SK-N-MC (cell line): Measurements from ENCODE around the gene MAPK9.

ENCODE experiments used
- DNase-seq: peaks from one replicate; pipeline ENCODE4 v3.0.0-alpha.2; 2011; ENCODE audit warnings: low read depth, low spot score
- H3K27ac ChIP-seq: fragments of 200-600 bp; sonication (generic); 2 replicates; pipeline ENCODE4 v1.5.1; 2016; ENCODE audit warnings: mixed run types
- H3K36me3 ChIP-seq: fragments of 200-600 bp; sonication (generic); 2 replicates; pipeline ENCODE4 v1.6.1; 2017; ENCODE audit warnings: antibody characterized with exemption, low read length, mixed read lengths; ENCODE audit not compliant: insufficient read depth
- H3K4me3 ChIP-seq: fragments of 200-600 bp; sonication (generic); 2 replicates; pipeline ENCODE4 v1.5.1; 2016
- H3K9ac ChIP-seq: fragments of 200-600 bp; sonication (generic); 2 replicates; pipeline ENCODE4 v1.8.0; 2017; ENCODE audit warnings: mixed run types, mixed read lengths; ENCODE audit not compliant: insufficient read length
- H3K9me3 ChIP-seq: fragments of 200-600 bp; sonication (generic); 2 replicates; pipeline ENCODE4 v1.6.1; 2017; ENCODE audit warnings: low read depth, mild to moderate bottlenecking, antibody characterized with exemption, low read length, moderate library complexity, mixed read lengths
- EZH2 ChIP-seq: fragments of 200-600 bp; sonication (generic); IDR thresholded peaks from one replicate; pipeline ENCODE4 v1.6.1; 2017; ENCODE audit warnings: antibody characterized with exemption
- FOXP2 ChIP-seq: optimal IDR thresholded peaks from 2 replicates; pipeline ENCODE3; 2011; ENCODE audit warnings: mild to moderate bottlenecking, moderate library complexity; ENCODE audit not compliant: insufficient read depth; ENCODE audit errors: extremely low read length, control extremely low read depth
- POLR2AphosphoS5 ChIP-seq: IDR thresholded peaks from 2 replicates; pipeline ENCODE4 v1.6.1; 2012; ENCODE audit warnings: mild to moderate bottlenecking, low read depth, low read length, borderline replicate concordance

Gene MAPK9

DNA sequence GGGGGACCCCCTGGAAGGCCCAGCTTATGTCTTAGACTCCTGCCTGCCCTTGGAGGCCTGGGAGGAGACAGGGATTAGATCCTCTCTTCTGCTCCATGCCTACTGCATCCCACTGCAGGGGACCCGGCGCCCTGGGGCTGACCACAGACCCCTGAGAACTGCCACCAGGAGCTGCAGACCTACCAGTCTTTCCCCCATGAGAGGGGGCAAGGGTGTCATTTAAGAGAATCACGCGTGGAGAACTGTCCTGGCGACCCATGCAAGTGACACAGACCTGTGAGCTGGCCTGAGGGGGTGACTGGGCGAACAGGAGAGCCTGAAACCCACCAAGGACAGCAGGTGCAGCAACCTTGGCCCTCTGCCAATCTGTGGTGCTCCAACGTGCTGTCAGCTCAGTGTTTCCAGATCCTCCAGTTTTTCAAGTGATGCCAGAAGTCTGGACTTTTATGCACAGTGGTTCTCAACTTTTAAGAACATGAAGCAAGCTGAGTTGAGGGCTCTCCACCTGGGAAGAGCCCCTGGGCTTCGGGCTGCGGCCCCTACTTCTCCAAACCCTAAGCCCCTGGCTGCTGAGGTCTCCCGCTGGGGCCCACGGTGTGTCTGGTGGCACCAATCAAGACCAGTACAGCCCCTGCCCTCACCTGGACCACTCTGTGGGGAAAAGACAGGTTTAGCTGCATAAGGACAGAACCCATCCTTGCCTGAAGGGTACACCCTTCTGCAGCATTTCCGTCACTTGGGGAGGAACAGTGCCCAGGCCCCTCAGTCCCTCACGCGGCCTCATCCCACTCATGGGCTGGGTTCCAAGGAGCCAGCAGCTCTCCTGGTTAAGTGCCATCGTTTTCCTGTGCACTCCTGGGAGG lies 43.1 kb upstream of the MAPK9 start:
- DNase-seq, result no peak
- Histone ChIP-seq H3K4me3 (no peak overlapping the region), H3K9ac (no peak overlapping the region), H3K36me3 (no peaks in the 10 kb centered on the region), H3K9me3 (no peaks in the 10 kb centered on the region), H3K27ac (no peak overlapping the region)
- no peak for TF ChIP-seq EZH2
- no peak for TF ChIP-seq FOXP2
- no peak for TF ChIP-seq POLR2AphosphoS5

DNA sequence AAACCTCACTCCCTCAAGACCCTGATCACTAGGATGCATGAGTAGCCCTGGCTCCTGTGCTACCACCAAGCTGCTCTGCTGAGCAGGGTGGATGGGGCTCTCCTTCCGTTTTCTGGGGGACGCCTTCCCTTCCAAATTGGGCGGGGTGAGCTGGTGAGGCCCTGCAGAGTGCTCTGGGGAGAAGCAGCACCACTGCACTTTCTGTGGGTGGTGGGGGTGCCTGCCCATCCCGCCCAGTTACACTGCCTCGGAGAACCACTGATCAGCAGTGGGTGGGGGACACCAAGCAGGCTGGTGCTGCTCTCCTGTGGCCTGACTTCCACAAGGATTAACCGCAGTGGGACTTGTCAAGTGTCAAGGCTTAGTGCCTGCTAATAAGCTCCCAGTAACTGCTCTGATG lies 42.3 kb upstream of the MAPK9 start:
- no peak for TF ChIP-seq FOXP2
- no peak for TF ChIP-seq EZH2
- TF ChIP-seq POLR2AphosphoS5, result no peak
- Histone ChIP-seq H3K9me3 (no peaks in the 10 kb centered on the region), H3K27ac (no peak overlapping the region), H3K4me3 (no peak overlapping the region), H3K9ac (no peak overlapping the region), H3K36me3 (no peaks in the 10 kb centered on the region)
- no peak for DNase-seq

DNA sequence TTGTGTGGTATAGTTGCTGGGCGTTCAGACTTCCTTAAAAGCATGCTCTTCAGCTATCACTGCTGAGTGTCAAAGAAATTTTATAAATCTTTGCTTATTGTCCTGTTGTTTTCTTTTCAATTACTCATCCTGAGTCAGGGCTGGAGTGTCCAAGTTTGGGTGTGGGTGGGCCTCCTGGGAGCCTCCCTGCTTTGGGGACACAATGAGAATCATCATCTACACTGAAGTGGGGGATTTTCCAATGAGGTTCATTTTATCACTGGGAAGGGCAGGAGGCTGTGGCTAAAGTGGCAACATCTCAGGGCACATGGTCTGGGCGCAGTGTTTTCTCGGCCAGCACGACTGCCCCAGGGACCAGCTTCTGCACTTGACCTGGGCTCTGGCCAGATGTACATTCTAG lies 41.8 kb upstream of the MAPK9 start:
- H3K4me3 ChIP-seq, result no peak overlapping the region
- TF ChIP-seq POLR2AphosphoS5 (no peak), FOXP2 (no peak), EZH2 (no peak)
- DNase-seq, result no peak
- no peak overlapping the region for H3K27ac ChIP-seq
- H3K9me3 ChIP-seq, result no peaks in the 10 kb centered on the region
- H3K36me3 ChIP-seq, result no peaks in the 10 kb centered on the region
- H3K9ac ChIP-seq, result no peak overlapping the region

DNA sequence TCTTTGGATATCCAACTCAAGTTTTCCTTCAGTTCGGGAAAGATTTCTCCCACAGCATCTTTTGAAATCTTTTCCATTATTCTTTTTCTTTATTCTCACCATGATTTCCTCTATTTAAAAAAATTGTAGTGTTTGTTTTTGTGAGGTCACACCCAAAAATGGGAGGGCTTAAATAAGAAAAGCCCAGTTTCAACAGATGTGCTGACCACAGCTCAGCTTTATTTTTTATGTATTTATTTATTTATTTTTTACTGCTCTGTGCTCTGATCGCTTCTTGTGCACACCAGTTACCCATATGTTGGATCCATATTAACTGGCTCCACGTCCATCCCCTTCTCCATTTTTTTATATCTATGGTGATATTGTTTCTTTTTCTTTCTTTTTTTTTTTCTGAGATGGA lies 41.0 kb upstream of the MAPK9 start:
- Histone ChIP-seq H3K9me3 (no peaks in the 10 kb centered on the region), H3K9ac (no peak overlapping the region), H3K4me3 (no peak overlapping the region), H3K36me3 (no peaks in the 10 kb centered on the region), H3K27ac (no peak overlapping the region)
- TF ChIP-seq EZH2 (no peak), FOXP2 (no peak), POLR2AphosphoS5 (no peak)
- no peak for DNase-seq

DNA sequence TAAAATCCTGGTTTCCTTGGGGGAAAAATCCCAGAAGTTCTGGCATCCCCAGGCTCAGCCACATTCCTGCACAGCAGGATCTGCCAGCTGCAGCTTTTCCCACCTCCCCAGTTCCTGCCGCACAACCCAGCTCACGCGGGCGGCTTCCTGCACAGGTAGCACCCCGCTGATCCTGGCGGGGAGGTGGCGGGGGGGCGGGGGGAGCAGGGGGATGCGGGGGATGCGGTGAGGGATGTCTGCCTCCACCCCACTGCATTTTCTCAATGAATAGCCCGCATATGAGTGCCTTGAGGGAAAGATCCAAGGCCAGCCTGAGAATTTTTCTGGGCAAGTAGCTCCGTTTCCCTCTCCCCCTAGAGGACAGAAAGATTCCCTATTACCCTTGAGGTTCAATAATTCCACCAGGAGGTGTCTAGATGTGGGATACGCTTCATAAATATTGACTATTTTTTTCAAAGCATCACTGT lies 40.2 kb upstream of the MAPK9 start:
- H3K36me3 ChIP-seq, result no peaks in the 10 kb centered on the region

DNA sequence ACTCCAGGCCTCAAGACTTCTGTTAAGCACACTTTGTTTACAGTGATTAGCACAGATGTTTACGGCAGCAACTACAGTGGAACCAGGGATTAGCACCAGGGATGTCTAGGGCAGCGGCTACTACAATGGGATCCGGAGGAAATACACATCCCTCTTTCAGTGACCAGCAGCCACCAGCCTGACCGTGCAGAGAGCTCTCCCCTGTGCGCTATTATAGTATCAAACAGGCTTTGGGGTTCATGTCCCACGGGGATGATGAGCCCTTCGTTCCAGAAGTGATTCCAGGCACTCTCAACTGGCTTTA lies 39.7 kb upstream of the MAPK9 start:
- no peaks in the 10 kb centered on the region for H3K36me3 ChIP-seq

More for the DNA sequence above, 40.2 kb upstream of the MAPK9 start:
- Histone ChIP-seq H3K9ac (no peak overlapping the region), H3K9me3 (no peaks in the 10 kb centered on the region), H3K4me3 (no peak overlapping the region), H3K27ac (no peak overlapping the region)
- TF ChIP-seq EZH2 (no peak), FOXP2 (no peak), POLR2AphosphoS5 (no peak)
- DNase-seq, result no peak

DNA sequence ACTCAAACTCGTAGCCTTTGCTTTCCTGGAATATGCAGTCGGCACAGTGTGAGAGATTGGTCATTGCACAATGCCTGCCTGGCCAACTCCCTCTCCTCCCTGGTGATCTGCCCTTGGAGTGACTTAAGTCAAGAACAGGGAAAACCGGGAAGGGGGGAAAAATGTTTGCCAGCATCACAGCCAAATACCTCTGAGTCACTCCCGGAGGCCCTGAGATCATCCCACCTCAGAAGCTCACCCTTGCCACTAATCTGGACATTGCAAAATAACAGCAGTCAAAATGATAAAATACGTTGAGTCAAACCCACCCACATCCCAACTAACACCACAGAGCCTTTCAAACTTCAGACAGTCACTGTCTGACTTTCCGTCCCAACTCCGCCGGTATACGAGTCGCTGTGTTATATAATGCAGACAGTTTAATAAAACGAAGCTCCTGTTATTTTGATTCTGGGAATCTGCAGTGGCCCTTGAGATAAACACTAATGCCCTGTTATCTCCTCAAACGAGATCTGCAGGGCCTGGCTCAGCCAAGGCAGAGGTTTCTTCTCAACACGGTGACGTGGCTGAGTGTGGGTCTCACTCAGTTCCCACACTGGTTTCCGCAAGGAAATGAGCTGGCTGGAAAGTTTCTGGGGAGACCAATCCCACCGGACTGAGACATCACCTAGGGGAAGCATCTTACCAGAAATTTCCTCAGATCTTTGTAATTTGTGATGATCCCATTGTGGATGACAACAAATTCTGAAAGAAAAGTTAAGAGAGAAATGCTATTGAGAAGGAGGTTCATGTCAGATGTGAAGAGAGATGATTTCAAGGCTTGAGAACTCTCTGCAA lies 39.1 kb upstream of the MAPK9 start:
- no peak for DNase-seq
- Histone ChIP-seq H3K4me3 (no peak overlapping the region), H3K36me3 (no peaks in the 10 kb centered on the region), H3K9ac (no peak overlapping the region), H3K9me3 (no peaks in the 10 kb centered on the region), H3K27ac (no peak overlapping the region)
- TF ChIP-seq POLR2AphosphoS5 (no peak), FOXP2 (no peak), EZH2 (no peak)

More for the DNA sequence above, 39.7 kb upstream of the MAPK9 start:
- H3K9me3 ChIP-seq, result no peaks in the 10 kb centered on the region
- no peak overlapping the region for H3K4me3 ChIP-seq
- H3K27ac ChIP-seq, result no peak overlapping the region
- H3K9ac ChIP-seq, result no peak overlapping the region
- TF ChIP-seq FOXP2 (no peak), POLR2AphosphoS5 (no peak), EZH2 (no peak)
- DNase-seq, result no peak

DNA sequence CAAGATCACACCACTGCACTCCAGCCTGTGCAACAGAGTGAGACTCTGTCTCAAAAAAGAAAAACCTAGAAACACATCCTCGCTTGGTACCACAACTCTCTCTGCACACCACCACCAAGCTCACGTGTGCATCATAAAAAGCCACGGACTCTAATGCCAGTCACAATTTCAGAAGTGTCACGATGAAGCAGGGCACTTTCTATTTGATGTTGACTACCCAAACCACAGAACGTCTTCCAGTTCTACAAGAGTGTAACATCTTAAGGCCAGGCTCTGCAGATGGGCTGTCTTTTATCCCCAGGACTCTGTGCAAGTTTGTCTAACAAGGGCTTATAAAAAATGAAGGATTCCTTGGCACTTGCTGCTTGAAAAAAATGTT lies 38.4 kb upstream of the MAPK9 start:
- Histone ChIP-seq H3K4me3 (no peak overlapping the region), H3K9me3 (no peaks in the 10 kb centered on the region), H3K27ac (no peak overlapping the region), H3K9ac (no peak overlapping the region), H3K36me3 (no peaks in the 10 kb centered on the region)
- no peak for DNase-seq
- TF ChIP-seq FOXP2, result no peak
- TF ChIP-seq POLR2AphosphoS5, result no peak
- no peak for TF ChIP-seq EZH2
